HG03354 (cell line): ENCODE data around the gene KIF3B.
A peak's percentile ranks its signal among the peaks of the same experiment; 100 is the strongest.

ENCODE experiments used
- ATAC-seq: cut with Tn5 transposase; IDR thresholded peaks from one replicate; pipeline ENCODE4 v1.9.1; 2021; ENCODE audit warnings: mild to moderate bottlenecking; ENCODE audit not compliant: unreplicated experiment, poor library complexity, severe bottlenecking

KIF3B gene

GRCh38 chr20:32277361-32278198 lies at the start of gene KIF3B:
TSS of gene KIF3B (plus strand) at chr20:32277651. CDS start at chr20:32309778, 32,127 bp downstream.
- ATAC-seq: peak; percentile 82

DNA sequence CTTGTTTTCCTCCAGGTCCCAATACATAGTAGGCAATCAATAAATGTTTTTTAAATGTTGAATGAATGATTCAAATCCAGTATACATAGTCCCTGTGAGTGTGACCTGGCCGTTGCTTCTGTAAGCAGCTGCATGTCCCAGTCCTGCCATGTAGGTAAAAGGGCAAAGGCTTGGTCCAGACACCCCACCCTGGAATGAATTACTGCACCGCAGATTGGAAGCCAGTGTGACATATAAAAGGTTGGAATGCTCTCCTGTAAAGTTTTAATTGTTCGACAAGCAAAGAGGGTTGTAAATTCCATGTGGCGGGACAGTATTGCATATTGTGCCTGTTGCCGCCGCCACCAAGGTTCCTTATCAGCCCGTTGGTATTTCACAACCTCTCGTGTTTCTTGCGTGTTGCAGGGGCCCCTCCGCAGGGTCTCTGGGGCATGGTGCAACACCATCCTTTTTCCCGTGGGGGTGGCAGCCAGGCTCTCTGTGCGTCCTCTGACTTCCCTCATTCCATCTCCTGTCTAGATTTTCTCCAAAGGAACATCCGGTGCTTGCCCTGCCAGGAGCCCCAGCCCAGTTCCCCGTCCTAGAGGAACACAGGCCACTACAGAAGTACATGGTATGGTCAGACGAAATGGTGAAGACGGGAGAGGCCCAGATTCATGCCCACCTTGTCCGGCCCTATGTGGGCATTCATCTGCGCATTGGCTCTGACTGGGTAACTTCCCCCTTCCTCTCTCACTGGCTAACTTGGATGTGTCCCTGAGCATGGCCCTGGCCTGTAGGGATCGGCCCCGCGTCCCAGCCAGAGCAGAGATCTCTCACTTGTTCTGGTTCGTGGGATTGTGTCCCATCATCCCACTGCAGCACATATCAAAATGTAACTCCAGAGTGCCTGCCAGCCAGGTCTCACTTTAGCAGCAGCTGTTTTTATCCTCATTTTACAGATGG lies 49.4 kb upstream of the KIF3B start:
- no peak for ATAC-seq

DNA sequence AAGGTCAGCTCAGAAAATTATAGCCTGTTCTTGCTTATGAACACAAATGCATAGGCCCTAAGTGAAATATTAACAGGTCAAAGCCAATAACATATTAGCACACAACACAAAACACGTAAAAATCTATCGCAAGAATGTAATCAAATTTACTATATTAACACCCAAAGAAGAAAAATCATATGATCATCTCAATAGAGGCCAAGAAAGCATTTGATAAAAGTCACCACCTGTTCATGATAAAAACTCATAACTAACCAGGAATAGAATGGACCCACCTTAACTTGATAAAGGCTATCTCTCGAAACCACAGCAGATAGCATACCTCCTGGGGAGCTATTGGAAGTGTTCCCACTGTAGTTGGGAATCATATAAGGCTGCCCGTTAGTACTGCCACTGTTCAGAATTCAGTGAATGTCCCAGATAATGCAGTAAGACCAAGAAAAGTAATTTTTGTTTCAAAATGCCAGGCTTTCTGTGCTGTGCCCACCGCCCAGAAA lies 48.2 kb upstream of the KIF3B start:
- no peak for ATAC-seq

- ATAC-seq: no peak
Measured at GRCh38 chr20:32230707-32231106, 46.7 kb upstream of the KIF3B start.

DNA sequence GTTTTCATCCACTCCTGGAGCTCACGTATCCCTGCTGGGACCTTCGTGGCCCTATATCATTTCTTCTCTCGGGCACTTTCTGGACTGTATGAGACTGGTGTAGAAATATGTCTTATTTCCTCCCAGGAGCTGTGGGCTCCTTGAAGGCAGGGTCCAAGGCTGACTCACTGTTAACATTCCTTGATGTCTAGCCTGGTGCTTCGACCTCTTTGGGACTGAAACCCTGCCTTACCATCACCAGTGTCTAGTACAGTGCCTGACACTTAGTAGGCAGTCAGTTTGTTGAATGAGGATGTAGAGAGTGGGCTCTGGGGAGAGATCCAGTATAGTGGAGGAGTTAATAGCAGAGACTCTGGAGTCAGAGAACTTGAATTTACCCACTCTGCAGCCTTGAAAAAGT lies 46.2 kb upstream of the KIF3B start:
- ATAC-seq: no peak

GRCh38 chr20:32231847-32232246 lies 45.6 kb upstream of the KIF3B start:
- ATAC-seq: no peak

DNA sequence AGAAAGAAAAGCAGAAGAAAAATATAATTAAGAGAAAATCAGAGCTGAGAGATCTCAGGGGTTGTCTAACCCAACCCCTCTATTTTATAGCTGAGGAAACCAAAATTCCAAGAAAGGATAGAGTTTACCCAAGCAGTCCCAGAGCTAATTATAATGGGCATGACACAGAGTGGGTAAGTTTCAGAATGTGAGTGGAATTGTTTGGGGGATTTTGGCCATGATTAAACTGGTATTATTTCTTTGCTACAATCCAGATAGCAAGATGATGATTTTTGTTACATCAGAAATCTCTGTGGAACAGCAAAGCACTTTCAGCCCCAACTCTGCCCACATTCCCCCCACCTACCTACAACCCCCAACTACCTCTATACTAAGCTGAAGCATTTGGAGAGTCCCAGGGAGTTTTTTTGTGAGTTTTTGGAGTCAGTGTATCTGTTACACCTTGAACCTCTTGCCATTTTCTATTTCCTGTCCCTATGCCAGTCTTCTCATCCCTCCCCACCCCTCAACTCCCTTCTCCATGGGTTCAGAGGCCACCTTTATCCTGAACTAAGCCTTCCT lies 45.0 kb upstream of the KIF3B start:
- ATAC-seq: no peak

GRCh38 chr20:32233286-32233685 lies 44.2 kb upstream of the KIF3B start:
- no peak for ATAC-seq

DNA sequence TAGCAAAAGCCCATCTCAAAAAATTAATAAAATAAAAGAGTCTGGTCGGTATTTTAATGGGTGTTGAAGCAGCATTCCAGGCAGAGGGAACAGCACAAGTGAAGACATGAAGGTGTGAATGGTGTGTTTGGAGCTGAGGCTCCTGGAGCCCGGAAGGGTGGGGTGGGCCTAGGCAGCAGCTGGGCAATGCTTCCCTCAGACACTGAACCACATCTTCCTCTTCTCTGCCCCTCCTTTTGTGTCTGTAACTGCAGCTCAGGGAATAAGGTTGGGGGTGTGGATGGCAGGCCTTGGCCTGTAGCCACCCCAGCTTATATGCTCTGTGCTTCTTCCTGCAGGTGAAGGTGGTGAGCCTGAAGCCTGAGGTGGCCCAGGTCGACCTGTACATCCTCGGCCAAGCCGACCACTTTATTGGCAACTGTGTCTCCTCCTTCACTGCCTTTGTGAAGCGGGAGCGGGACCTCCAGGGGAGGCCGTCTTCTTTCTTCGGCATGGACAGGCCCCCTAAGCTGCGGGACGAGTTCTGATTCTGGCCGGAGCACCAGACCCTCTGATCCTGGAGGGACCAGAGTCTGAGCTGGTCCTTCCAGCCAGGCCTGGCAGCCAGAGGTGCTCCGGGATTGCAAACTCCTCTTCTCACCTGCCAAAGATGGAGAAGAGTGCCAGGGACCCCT lies 43.2 kb upstream of the KIF3B start:
- no peak for ATAC-seq

DNA sequence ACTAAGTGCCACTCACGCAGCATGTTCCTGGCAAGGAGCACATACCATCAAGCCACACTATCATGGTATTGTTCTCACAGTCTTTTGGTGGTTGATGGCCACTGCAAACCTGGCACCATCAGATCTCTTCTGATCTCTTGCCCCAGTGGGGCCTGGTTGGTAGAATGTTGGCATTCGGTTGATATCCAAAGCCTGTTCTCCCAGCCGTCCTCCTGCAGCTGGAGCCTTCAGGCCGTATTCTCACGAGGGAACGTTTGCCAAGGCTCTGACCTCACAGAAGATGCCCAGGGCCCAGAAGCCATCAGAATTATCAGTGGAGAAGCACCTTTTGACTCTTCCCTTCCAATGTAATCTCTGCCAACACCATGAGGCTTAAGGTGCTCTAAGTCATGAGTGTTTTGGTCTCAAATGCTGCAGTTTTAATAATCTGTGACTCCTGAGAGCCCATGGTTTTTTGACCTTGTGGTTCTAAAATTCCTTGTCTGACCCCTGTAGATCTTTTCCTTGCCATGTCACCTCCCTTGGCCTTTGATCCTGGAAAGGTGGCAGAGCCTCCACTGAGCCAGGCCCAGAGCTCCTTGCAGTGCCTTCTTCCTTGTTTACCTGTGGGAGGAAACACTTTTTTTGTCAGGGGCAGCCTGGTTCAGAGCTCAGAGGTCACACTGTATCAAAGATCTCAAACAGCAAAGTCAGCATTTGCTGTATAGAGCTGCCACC lies 42.0 kb upstream of the KIF3B start:
- no peak for ATAC-seq

DNA sequence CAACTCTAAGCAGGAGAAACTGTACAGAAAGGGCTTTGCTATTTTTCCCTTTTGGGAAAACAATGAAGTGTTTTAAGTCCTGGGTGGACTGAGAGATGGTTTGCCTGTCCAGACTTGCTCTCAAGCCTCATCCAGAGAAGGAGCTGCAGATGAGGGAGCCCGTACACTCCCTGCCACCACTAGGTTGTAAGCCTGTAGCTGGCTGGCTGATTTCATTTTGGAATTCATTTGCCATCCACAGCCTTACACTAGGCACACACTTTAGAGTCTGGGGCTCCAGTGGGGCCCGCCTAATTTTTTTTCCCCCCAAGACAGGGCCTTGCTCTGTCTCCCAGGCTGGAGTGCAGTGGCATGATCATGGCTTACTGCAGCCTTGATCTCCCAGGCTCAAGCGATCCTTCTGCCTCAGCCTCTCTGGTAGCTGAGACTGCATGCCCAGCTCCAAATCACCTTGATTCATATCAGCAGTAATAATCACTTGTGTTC lies 41.4 kb upstream of the KIF3B start:
- no peak for ATAC-seq

GRCh38 chr20:32236819-32237218 lies 40.6 kb upstream of the KIF3B start:
- ATAC-seq: no peak

GRCh38 chr20:32237419-32237818 lies 40.0 kb upstream of the KIF3B start:
- no peak for ATAC-seq

DNA sequence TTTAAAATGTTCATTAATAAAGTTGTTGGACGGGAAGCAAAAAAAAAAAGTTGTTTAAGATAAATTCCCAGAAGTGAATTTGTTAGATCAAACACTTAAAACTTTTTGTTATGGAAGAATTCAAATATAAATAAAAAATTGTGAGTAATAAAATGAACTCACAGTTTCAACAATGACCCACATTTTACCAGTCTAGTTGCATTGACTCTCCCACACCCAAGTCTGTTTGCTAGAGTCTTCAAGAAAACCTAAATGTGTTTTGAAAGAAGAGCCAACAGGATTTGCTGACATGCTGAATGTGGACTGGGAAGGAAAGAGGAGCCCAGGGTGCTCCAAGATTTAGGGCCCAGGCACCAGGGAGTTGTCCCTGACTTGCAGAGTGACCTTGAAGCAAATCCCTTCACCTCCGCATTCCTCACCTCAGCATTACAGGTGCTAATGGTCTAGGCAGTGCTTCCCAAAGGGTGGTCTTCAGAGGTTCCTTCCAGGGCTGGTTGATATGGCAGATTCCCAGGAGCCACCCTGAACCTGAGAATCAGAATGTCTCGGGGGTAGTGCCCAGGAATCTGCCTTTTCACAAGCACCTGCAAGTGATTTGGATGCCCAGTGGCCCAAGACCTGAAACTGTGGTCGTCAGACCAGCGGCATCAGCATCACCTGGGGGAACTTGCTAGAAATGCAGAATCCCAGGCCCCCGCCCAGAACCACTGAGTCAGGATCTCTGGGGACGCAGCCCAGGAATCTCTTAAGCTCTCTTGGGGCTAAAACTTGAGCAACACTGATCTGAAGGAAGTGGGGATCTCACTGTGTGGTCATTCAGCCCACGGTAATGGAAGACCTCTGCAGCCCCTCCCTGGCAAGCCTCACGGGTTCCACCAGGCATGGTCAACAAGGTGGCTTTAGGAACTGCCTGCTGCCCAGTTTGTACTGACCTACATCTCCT lies 38.7 kb upstream of the KIF3B start:
- no peak for ATAC-seq

DNA sequence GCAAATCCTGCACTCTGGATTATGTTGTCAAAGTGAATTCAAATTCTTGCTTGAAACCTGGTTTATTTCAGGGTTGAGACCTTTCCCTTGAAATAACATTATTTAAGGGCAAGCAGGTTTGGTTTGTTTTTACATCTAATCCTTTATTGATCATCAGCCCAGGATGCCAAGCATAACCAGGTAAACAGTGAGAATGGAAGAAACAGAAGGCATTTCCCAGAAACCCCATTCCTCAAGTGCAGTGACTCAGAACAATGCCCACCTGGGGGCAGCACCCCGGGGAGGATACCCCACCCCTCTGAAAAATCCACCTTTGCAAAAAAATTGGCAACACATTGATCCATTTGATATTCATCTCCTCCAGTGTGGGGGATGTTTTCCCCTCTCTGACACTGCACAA lies 37.2 kb upstream of the KIF3B start:
- no peak for ATAC-seq

- no peak for ATAC-seq
Measured at GRCh38 chr20:32241807-32242206, 35.6 kb upstream of the KIF3B start.

GRCh38 chr20:32244150-32244823 lies 33.2 kb upstream of the KIF3B start:
- no peak for ATAC-seq
